Endothelial cell (in vitro differentiated cells): ENCODE results near the gene LYPD5. TPM values are rescaled to one million over a fixed set of nuclear protein-coding genes. Genes with fewer than 3 reads are reported as not detected.
"Not testable (repeated sequence)": the region's sequence is repeated elsewhere in the genome, so short reads cannot be mapped to it uniquely, and the experiment has no call there.

Experiments
- DNase-seq: peaks from one replicate; pipeline ENCODE4 v3.0.0; 2021; ENCODE audit warnings: low spot score
- H3K27ac Mint-ChIP-seq: one replicate; pipeline ENCODE4 v1.8.0; 2021; ENCODE audit warnings: mixed read lengths, inconsistent platforms; ENCODE audit not compliant: unreplicated experiment
- H3K27me3 Mint-ChIP-seq: one replicate; pipeline ENCODE4 v1.8.0; 2021; ENCODE audit warnings: mild to moderate bottlenecking, moderate library complexity, mixed read lengths, inconsistent platforms; ENCODE audit not compliant: unreplicated experiment
- H3K36me3 Mint-ChIP-seq: one replicate; pipeline ENCODE4 v1.8.0; 2021; ENCODE audit warnings: mild to moderate bottlenecking, low read depth, mixed read lengths, inconsistent platforms; ENCODE audit not compliant: unreplicated experiment
- H3K4me1 Mint-ChIP-seq: one replicate; pipeline ENCODE4 v1.8.0; 2021; ENCODE audit warnings: mild to moderate bottlenecking, mixed read lengths, inconsistent platforms; ENCODE audit not compliant: unreplicated experiment
- H3K4me3 Mint-ChIP-seq: one replicate; pipeline ENCODE4 v1.8.0; 2021; ENCODE audit warnings: mild to moderate bottlenecking, mixed read lengths, inconsistent platforms; ENCODE audit not compliant: unreplicated experiment
- H3K9me3 Mint-ChIP-seq: one replicate; pipeline ENCODE4 v1.8.0; 2021; ENCODE audit warnings: mixed read lengths, inconsistent platforms; ENCODE audit not compliant: unreplicated experiment
- total RNA-seq: library from RNA; stranded (reverse); fragmentation: NEBNext Ultra II Directional; extraction: Animal tissue kit (Norgen Biotek cat#: 25700); gene quantifications from one replicate; pipeline ENCODE4 v1.2.1, GENCODE V29; 2021; ENCODE audit not compliant: unreplicated experiment
- TF ChIP-seq, protein P1 (sequence below): fragments of 200-600 bp; sonication (generic); IDR thresholded peaks from one replicate; pipeline ENCODE4 v1.5.0; 2021; ENCODE audit warnings: antibody characterized with exemption; ENCODE audit not compliant: unreplicated experiment

Gene LYPD5
- total RNA-seq, 1 donor from 2014 or later = not detected

DNA sequence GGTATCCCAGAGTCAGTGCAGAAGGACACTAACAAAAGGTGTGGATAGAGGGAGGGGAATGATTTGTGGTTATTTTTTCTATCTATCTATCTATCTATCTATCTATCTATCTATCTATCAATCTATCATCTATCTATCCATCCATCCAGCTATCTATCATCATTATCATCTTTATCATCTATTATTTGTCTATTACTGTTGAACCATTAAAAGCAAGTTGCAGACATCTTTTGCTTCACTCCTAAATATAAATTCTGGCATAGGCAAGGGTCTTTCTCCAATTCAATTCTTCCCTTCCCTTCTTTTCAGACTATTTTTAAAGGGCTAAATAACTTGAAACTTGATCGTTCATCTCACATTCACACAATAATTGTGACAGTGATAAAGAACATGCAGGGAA, 10.0 kb upstream of the LYPD5 start:
- no peaks in the 10 kb centered on the region for H3K4me1 Mint-ChIP-seq
- no peak overlapping the region for H3K4me3 Mint-ChIP-seq
- TF ChIP-seq, protein P1, sequence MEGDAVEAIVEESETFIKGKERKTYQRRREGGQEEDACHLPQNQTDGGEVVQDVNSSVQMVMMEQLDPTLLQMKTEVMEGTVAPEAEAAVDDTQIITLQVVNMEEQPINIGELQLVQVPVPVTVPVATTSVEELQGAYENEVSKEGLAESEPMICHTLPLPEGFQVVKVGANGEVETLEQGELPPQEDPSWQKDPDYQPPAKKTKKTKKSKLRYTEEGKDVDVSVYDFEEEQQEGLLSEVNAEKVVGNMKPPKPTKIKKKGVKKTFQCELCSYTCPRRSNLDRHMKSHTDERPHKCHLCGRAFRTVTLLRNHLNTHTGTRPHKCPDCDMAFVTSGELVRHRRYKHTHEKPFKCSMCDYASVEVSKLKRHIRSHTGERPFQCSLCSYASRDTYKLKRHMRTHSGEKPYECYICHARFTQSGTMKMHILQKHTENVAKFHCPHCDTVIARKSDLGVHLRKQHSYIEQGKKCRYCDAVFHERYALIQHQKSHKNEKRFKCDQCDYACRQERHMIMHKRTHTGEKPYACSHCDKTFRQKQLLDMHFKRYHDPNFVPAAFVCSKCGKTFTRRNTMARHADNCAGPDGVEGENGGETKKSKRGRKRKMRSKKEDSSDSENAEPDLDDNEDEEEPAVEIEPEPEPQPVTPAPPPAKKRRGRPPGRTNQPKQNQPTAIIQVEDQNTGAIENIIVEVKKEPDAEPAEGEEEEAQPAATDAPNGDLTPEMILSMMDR = no peak
- H3K9me3 Mint-ChIP-seq = no peaks in the 10 kb centered on the region
- H3K27ac Mint-ChIP-seq = no peak overlapping the region
- no peak for DNase-seq
- no peaks in the 10 kb centered on the region for H3K36me3 Mint-ChIP-seq
- peaks cover 3% of the 10 kb centered on the region for H3K27me3 Mint-ChIP-seq

DNA sequence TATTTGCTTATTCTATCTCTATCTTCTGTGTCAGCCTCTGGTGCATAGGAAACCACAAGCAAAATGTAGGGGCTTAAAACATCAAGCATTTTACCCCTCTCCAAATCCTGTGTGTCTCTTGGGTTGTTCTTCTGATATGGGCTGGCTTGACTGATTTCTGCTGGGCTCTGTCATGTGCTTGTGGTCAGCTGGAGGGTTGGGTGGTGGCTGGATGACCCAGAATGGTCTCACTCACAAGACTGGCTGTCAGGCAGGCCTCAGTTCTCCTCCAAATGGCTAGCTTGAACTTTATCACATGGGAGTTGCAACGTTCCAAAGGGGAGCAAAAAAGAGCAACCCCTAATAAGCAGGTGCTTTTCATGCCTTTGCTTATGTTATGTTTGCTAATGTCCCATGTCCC, 9.6 kb upstream of the LYPD5 start:
- Mint-ChIP-seq H3K27me3 (peaks cover 3% of the 10 kb centered on the region), H3K27ac (no peak overlapping the region), H3K4me3 (no peak overlapping the region), H3K36me3 (no peaks in the 10 kb centered on the region), H3K4me1 (no peaks in the 10 kb centered on the region), H3K9me3 (no peaks in the 10 kb centered on the region)
- TF ChIP-seq, protein P1 = no peak
- no peak for DNase-seq

DNA sequence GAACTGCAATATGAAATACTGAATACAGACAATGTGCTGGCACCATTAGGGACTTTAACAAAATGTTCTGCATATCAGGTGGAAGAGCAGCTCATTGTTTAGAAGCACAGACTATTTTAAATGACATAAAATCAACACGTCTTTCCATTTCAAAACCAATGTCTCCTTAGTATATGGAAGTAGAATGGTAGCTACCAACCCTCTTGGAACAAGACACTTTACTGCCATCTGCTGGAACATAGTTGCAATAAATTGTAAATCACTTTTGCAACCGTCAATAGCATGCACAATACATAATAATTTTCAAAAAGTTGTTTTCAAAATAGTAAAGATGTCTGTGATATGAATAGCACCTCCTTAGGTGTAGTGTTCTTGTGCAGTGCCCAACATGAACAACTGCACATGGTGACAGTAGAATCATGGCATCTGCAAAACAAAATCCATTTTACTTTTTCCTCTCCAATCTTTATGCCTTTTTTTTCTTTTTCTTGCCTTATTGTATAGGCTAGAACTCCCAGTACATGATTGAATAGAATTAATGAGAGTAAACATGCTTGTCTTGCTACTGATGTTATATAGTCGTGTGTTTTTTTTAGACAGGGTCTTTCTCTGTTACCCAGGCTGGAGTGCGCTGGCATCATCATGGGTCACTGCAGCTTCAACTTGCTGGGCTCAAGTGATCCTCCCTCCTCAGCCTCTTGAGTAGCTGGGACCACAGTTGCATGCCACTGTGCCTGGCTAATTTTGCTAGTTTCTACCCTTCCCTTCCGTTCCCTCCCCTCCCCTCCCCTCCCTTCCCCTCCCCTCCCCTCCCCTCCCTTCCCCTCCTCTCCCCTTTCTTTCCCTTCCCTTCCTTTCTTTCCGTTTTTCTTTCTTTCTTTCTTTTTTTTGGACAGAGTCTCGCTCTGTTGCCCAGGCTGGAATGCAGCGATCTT, 7.8 kb upstream of the LYPD5 start:
- H3K4me3 Mint-ChIP-seq = no peak overlapping the region
- H3K27me3 Mint-ChIP-seq = peaks cover 3% of the 10 kb centered on the region
- H3K36me3 Mint-ChIP-seq = no peaks in the 10 kb centered on the region
- H3K27ac Mint-ChIP-seq = no peak overlapping the region
- no peaks in the 10 kb centered on the region for H3K4me1 Mint-ChIP-seq
- DNase-seq = no peak
- no peaks in the 10 kb centered on the region for H3K9me3 Mint-ChIP-seq
- TF ChIP-seq, protein P1 = peak; percentile 2

DNA sequence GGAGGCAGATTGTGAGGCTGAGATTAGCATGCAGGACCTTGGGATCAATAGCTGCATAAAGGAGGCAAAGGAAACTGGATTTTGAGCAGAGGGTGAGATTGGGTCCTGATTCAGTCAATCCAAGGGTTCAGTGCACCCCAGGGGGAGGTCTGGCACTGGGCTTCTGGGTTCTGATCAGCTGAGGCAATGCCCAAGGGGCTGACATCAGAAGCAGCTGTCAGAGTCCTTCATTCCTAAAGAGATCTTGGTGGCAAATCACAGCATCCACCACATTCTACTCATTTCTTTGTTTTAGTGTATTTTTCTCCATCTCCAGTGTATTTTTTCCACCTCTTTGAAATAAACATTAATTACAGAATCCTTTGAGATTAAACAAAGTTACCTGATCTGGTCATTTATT, 5.4 kb upstream of the LYPD5 start:
- no peaks in the 10 kb centered on the region for H3K4me1 Mint-ChIP-seq
- TF ChIP-seq, protein P1 = no peak
- peaks cover 2% of the 10 kb centered on the region for H3K27me3 Mint-ChIP-seq
- no peak overlapping the region for H3K4me3 Mint-ChIP-seq
- no peaks in the 10 kb centered on the region for H3K9me3 Mint-ChIP-seq
- no peak for DNase-seq
- no peak overlapping the region for H3K27ac Mint-ChIP-seq
- H3K36me3 Mint-ChIP-seq = no peaks in the 10 kb centered on the region

DNA sequence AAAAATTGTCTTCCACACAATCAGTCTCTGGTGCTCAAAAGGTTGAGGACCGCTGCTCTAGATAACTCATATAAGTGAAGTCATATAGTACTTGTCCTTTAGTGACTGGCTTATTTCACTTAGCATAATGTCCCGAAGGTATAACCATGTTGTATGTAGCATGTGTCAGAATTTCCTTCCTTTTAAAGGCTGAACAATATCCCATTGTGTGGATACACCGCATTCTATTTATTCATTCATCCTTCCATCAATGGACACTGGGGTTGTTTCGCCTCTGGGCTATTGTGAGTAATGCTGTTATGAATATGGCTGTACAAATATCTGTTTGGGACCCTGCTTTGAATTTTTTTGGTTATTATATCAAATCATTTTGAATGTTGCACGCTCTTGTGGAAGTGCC, 4.6 kb upstream of the LYPD5 start:
- Mint-ChIP-seq H3K4me3 (no peak overlapping the region), H3K27me3 (peaks cover 2% of the 10 kb centered on the region), H3K4me1 (no peaks in the 10 kb centered on the region), H3K27ac (no peak overlapping the region), H3K9me3 (no peaks in the 10 kb centered on the region), H3K36me3 (no peaks in the 10 kb centered on the region)
- DNase-seq = no peak
- TF ChIP-seq, protein P1 = no peak

DNA sequence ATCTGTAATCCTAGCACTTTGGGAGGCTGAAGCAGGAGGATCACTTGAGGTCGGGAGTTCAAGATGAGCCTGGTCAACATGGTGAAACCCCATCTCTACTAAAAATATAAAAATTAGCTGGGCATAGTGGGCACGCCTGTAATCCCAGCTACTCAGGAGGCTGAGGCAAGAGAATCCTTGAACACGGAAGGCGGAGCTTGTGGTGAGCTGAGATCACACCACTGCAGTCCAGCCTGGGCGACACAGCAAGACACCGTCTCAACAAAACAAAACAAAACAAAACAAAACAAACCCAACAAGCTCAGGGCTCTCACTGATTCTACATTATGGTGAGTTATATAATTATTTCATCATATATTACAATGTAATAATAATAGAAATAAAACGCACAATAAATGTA, 4.2 kb upstream of the LYPD5 start:
- not testable (repeated sequence) for DNase-seq

More for the DNA sequence above, 4.2 kb upstream of the LYPD5 start:
- not testable (repeated sequence) for H3K36me3 Mint-ChIP-seq, H3K9me3 Mint-ChIP-seq, H3K4me3 Mint-ChIP-seq, H3K27ac Mint-ChIP-seq, H3K27me3 Mint-ChIP-seq, H3K4me1 Mint-ChIP-seq
